H9 (cell line): Measurements from ENCODE around the gene TBPL1. TPM values are rescaled to one million over a fixed set of nuclear protein-coding genes. Genes with fewer than 3 reads are reported as not detected.

Source experiments
- DNase-seq: peaks from one replicate; pipeline ENCODE4 v3.0.0-alpha.2; 2017
- H2AFZ ChIP-seq: one replicate; pipeline ENCODE4 v1.6.1; 2013; ENCODE audit warnings: mild to moderate bottlenecking, low read length, control low read depth, moderate library complexity
- H2AK5ac ChIP-seq: 2 replicates; pipeline ENCODE4 v1.6.1; 2013; ENCODE audit warnings: low read length, control low read depth, mixed read lengths; ENCODE audit not compliant: insufficient read length
- H2BK120ac ChIP-seq: one replicate; pipeline ENCODE4 v1.6.1; 2013; ENCODE audit warnings: low read depth, mild to moderate bottlenecking, low read length, control low read depth, inconsistent platforms; ENCODE audit not compliant: poor library complexity, severe bottlenecking
- H2BK12ac ChIP-seq: 2 replicates; pipeline ENCODE4 v1.6.1; 2013; ENCODE audit warnings: low read length, control low read depth, mixed read lengths, low read depth; ENCODE audit not compliant: insufficient read length
- H2BK15ac ChIP-seq: 2 replicates; pipeline ENCODE4 v1.6.1; 2013; ENCODE audit warnings: low read depth, low read length, control low read depth
- H2BK20ac ChIP-seq: one replicate; pipeline ENCODE4 v1.6.1; 2013; ENCODE audit warnings: low read depth, mild to moderate bottlenecking, low read length, control low read depth, inconsistent platforms; ENCODE audit not compliant: poor library complexity, severe bottlenecking
- H2BK5ac ChIP-seq: 2 replicates; pipeline ENCODE4 v1.6.1; 2013; ENCODE audit warnings: low read length, control low read depth, mixed read lengths; ENCODE audit not compliant: insufficient read length
- H3K14ac ChIP-seq: 2 replicates; pipeline ENCODE4 v1.6.1; 2013; ENCODE audit warnings: low read length, control low read depth; ENCODE audit not compliant: insufficient read depth
- H3K18ac ChIP-seq: 2 replicates; pipeline ENCODE4 v1.6.1; 2013; ENCODE audit warnings: low read depth, mild to moderate bottlenecking, mixed read lengths, low read length, control low read depth; ENCODE audit not compliant: insufficient read length
- H3K23ac ChIP-seq: 2 replicates; pipeline ENCODE4 v1.6.1; 2013; ENCODE audit warnings: low read length, control low read depth, mixed read lengths, low read depth; ENCODE audit not compliant: insufficient read length
- H3K23me2 ChIP-seq: 2 replicates; pipeline ENCODE4 v1.6.1; 2013; ENCODE audit warnings: low read depth, mild to moderate bottlenecking, mixed read lengths, low read length, control low read depth; ENCODE audit not compliant: insufficient read length, poor library complexity, severe bottlenecking
- H3K27ac ChIP-seq: 2 replicates; pipeline ENCODE4 v1.5.1; 2013; ENCODE audit warnings: low read length, control low read depth, mixed read lengths, low read depth; ENCODE audit not compliant: insufficient read length
- H3K27me3 ChIP-seq: 2 replicates; pipeline ENCODE4 v1.6.1; 2013; ENCODE audit warnings: low read length, control low read depth, inconsistent platforms; ENCODE audit not compliant: insufficient read depth
- H3K4ac ChIP-seq: 2 replicates; pipeline ENCODE4 v1.6.1; 2013; ENCODE audit warnings: low read depth, mild to moderate bottlenecking, control low read depth, inconsistent platforms, low read length, moderate library complexity
- H3K4me1 ChIP-seq: 2 replicates; pipeline ENCODE4 v1.6.1; 2013; ENCODE audit warnings: low read length, control low read depth, inconsistent platforms; ENCODE audit not compliant: insufficient read depth
- H3K4me2 ChIP-seq: 2 replicates; pipeline ENCODE4 v1.6.1; 2013; ENCODE audit warnings: low read length, control low read depth, mixed read lengths; ENCODE audit not compliant: insufficient read length, insufficient read depth
- H3K56ac ChIP-seq: 2 replicates; pipeline ENCODE4 v1.6.1; 2013; ENCODE audit warnings: low read depth, mild to moderate bottlenecking, mixed read lengths, low read length, control low read depth; ENCODE audit not compliant: insufficient read length
- H3K79me1 ChIP-seq: 2 replicates; pipeline ENCODE4 v1.6.1; 2013; ENCODE audit warnings: low read depth, mild to moderate bottlenecking, moderate library complexity, low read length, control low read depth, inconsistent platforms; ENCODE audit not compliant: insufficient read depth, poor library complexity, severe bottlenecking
- H3K79me2 ChIP-seq: 2 replicates; pipeline ENCODE4 v1.6.1; 2013; ENCODE audit warnings: low read length, control low read depth, inconsistent platforms; ENCODE audit not compliant: insufficient read depth
- H3K9ac ChIP-seq: 2 replicates; pipeline ENCODE4 v1.6.1; 2013; ENCODE audit warnings: low read length, control low read depth, mixed read lengths; ENCODE audit not compliant: insufficient read length; ENCODE audit errors: extremely low read depth
- H3K9me3 ChIP-seq: one replicate; pipeline ENCODE4 v1.6.1; 2013; ENCODE audit warnings: low read depth, low read length, inconsistent platforms; ENCODE audit not compliant: control insufficient read depth
- H3T11ph ChIP-seq: one replicate; pipeline ENCODE4 v1.6.1; 2013; ENCODE audit warnings: mild to moderate bottlenecking, low read length, control low read depth, inconsistent platforms
- H4K20me1 ChIP-seq: one replicate; pipeline ENCODE4 v1.6.1; 2013; ENCODE audit not compliant: control insufficient read depth, insufficient read length, insufficient read depth
- H4K5ac ChIP-seq: 2 replicates; pipeline ENCODE4 v1.6.1; 2013; ENCODE audit warnings: low read depth, mild to moderate bottlenecking, mixed read lengths, low read length, control low read depth; ENCODE audit not compliant: insufficient read length
- H4K8ac ChIP-seq: replicated peaks from 2 replicates; pipeline ENCODE4 v1.6.1; 2013; ENCODE audit warnings: low read length, control low read depth, mixed read lengths, low read depth; ENCODE audit not compliant: insufficient read length
- H4K91ac ChIP-seq: 2 replicates; pipeline ENCODE4 v1.6.1; 2013; ENCODE audit warnings: low read depth, mild to moderate bottlenecking, moderate library complexity, mixed read lengths, low read length, control low read depth; ENCODE audit not compliant: insufficient read length
- H3K27ac Mint-ChIP-seq, 3 experiments: 2 replicates in 2 of 3; 3 replicates in 1 of 3; pipeline ENCODE4 v1.8.0; 2020 to 2021; ENCODE audit warnings: mixed read lengths in 3 of 3, mild to moderate bottlenecking in 1 of 3, moderate library complexity in 1 of 3
- H3K27me3 Mint-ChIP-seq: 2 replicates; pipeline ENCODE4 v1.8.0; 2021; ENCODE audit warnings: low read depth, mild to moderate bottlenecking, moderate library complexity, mixed read lengths
- H3K36me3 Mint-ChIP-seq, 3 experiments: 2 replicates in 2 of 3; 3 replicates in 1 of 3; pipeline ENCODE4 v1.8.0; 2020 to 2021; ENCODE audit warnings: low read depth in 3 of 3, mixed read lengths in 3 of 3; ENCODE audit not compliant: insufficient read depth in 1 of 3
- H3K4me1 Mint-ChIP-seq, 2 experiments: 2 replicates each; pipeline ENCODE4 v1.8.0; 2020; ENCODE audit warnings: mixed read lengths in 2 of 2
- H3K4me3 Mint-ChIP-seq, 2 experiments: 2 replicates in 1 of 2; 3 replicates in 1 of 2; pipeline ENCODE4 v1.8.0; 2020 to 2021; ENCODE audit warnings: mild to moderate bottlenecking in 2 of 2, mixed read lengths in 2 of 2, moderate library complexity in 1 of 2
- H3K9me3 Mint-ChIP-seq, 2 experiments: 2 replicates in 1 of 2; 3 replicates in 1 of 2; pipeline ENCODE4 v1.8.0; 2020; ENCODE audit warnings: mild to moderate bottlenecking in 2 of 2, mixed read lengths in 2 of 2, moderate library complexity in 1 of 2
- WGBS: extraction: QIAGEN DNeasy Blood & Tissue Kit; methylation state at CpG from one replicate; pipeline ENCODE4 v1.1.7; 2013; ENCODE audit warnings: missing lambda C conversion rate, low lambda C conversion rate, mixed read lengths; ENCODE audit not compliant: insufficient read length; ENCODE audit errors: extremely low coverage; 5-methylcytosine and 5-hydroxymethylcytosine counted together
- total RNA-seq: library from RNA; stranded (reverse); gene quantifications from 2 replicates; pipeline ENCODE4 v1.2.1, GENCODE V29; 2021
- TF ChIP-seq, protein P1 (sequence below): fragments of 200-600 bp; sonication (generic); conservative IDR thresholded peaks from 3 replicates; pipeline ENCODE4 v1.8.0; 2021; ENCODE audit warnings: antibody characterized with exemption, mild to moderate bottlenecking

Gene TBPL1
- total RNA-seq, 1 experiment from 2014 or later, result 49.7 TPM

DNA sequence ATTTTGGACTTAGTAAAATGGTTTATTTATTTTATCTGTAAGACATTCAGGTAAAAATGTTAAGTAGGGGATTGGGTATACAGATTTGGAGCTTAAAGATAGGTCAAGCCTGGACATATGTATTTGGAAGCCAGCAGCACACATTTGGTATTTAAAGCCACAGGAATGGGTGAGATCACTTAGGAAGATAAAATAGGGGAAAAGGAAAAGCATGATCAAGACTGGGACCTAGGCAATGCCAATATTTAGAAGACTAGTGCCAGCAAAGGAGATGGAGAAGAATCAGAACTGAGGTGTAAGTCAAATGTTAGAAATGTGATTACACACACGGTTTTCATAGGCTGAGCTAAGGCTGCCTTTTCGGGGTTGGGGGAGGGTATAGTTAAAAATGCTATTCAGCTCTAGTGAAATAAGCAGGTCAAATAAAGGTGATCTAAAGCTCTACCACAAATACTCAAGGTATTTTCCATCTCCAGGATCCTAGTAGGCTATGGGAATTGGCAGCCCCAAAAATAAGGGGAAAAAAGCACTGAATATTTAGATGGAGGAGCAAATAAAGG lies 78.8 kb downstream of the TBPL1 start:
- no peak overlapping the region for H2BK5ac ChIP-seq
- H3K4ac ChIP-seq, result no peak overlapping the region
- no CpG with 5 or more reads among the region's 2 CpGs for WGBS
- Mint-ChIP-seq H3K4me1 (peaks cover 14 to 15% of the 10 kb centered on the region in 2 experiments), H3K4me3 (no peak overlapping the region), H3K27me3 (no peaks in the 10 kb centered on the region), H3K36me3 (peaks cover 5 to 10% (median 5%) of the 10 kb centered on the region in 3 experiments), H3K27ac (no peak overlapping the region), H3K9me3 (no peaks in the 10 kb centered on the region)
- H4K5ac ChIP-seq, result no peak overlapping the region
- H2AK5ac ChIP-seq, result no peak overlapping the region
- TF ChIP-seq, protein P1, sequence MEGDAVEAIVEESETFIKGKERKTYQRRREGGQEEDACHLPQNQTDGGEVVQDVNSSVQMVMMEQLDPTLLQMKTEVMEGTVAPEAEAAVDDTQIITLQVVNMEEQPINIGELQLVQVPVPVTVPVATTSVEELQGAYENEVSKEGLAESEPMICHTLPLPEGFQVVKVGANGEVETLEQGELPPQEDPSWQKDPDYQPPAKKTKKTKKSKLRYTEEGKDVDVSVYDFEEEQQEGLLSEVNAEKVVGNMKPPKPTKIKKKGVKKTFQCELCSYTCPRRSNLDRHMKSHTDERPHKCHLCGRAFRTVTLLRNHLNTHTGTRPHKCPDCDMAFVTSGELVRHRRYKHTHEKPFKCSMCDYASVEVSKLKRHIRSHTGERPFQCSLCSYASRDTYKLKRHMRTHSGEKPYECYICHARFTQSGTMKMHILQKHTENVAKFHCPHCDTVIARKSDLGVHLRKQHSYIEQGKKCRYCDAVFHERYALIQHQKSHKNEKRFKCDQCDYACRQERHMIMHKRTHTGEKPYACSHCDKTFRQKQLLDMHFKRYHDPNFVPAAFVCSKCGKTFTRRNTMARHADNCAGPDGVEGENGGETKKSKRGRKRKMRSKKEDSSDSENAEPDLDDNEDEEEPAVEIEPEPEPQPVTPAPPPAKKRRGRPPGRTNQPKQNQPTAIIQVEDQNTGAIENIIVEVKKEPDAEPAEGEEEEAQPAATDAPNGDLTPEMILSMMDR, result no peak
- no peak overlapping the region for H2BK12ac ChIP-seq
- no peak overlapping the region for H2BK120ac ChIP-seq
- no peak overlapping the region for H4K8ac ChIP-seq
- H2BK20ac ChIP-seq, result no peak overlapping the region
- no peak overlapping the region for H3K56ac ChIP-seq
- no peak overlapping the region for H3K14ac ChIP-seq
- H2BK15ac ChIP-seq, result no peak overlapping the region
- no peaks in the 10 kb centered on the region for H3K9me3 ChIP-seq
- H3T11ph ChIP-seq, result no peak overlapping the region
- no peak overlapping the region for H3K23ac ChIP-seq
- H3K79me1 ChIP-seq, result no peaks in the 10 kb centered on the region
- H3K27ac ChIP-seq, result no peak overlapping the region
- no peak overlapping the region for H2AFZ ChIP-seq
- no peaks in the 10 kb centered on the region for H3K79me2 ChIP-seq
- H3K4me1 ChIP-seq, result no peaks in the 10 kb centered on the region; the same call in 1 of the 2 replicates
- no peaks in the 10 kb centered on the region for H3K27me3 ChIP-seq
- H3K9ac ChIP-seq, result no peak overlapping the region
- peaks cover 2% of the 10 kb centered on the region for H4K20me1 ChIP-seq
- H3K18ac ChIP-seq, result no peak overlapping the region
- no peaks in the 10 kb centered on the region for H3K23me2 ChIP-seq
- H4K91ac ChIP-seq, result no peak overlapping the region
- H3K4me2 ChIP-seq, result no peak overlapping the region
- no peak for DNase-seq
